OCI-LY1 (cell line): ENCODE results near the gene NDUFB7.
"Not testable (repeated sequence)": the region's sequence is repeated elsewhere in the genome, so short reads cannot be mapped to it uniquely, and the experiment has no call there.

Experiments
- CTCF ChIP-seq: fragments of 200-600 bp; sonication (generic), shearing (Covaris generic); IDR thresholded peaks from 2 replicates; pipeline ENCODE4 v1.5.1; 2017; ENCODE audit warnings: mild to moderate bottlenecking, antibody characterized with exemption, low read length, moderate library complexity, mixed read lengths
- EZH2 ChIP-seq: fragments of 200-600 bp; sonication (generic), shearing (Covaris generic); IDR thresholded peaks from 2 replicates; pipeline ENCODE4 v1.8.0; 2017; ENCODE audit warnings: borderline replicate concordance, mixed run types, mild to moderate bottlenecking, antibody characterized with exemption, low read length, moderate library complexity, mixed read lengths

GRCh38 chr19:14541979-14542378, 29.9 kb downstream of the NDUFB7 start:
- TF ChIP-seq EZH2, CTCF: not testable (repeated sequence)
